Lower lobe of right lung (tissue), 2 donors: ENCODE measurements around the gene DTHD1. TPM values are rescaled to one million over a fixed set of nuclear protein-coding genes. Genes with fewer than 3 reads are reported as not detected.

Source experiments
- ATAC-seq, 2 donors: fragments of 200-7000 bp; cut with Tn5 transposase; one replicate each; pipeline ENCODE4 v1.9.1; 2020 to 2022; ENCODE audit warnings: mild to moderate bottlenecking in 2 of 2, moderate library complexity in 2 of 2
- DNase-seq: peaks from one replicate; pipeline ENCODE4 v3.0.0-alpha.2; 2020
- H3K27ac ChIP-seq: fragments of 200-600 bp; one replicate; pipeline ENCODE4 v1.8.0; 2022
- H3K27me3 ChIP-seq: fragments of 200-600 bp; one replicate; pipeline ENCODE4 v1.8.0; 2022; ENCODE audit warnings: low read depth
- H3K36me3 ChIP-seq: fragments of 200-600 bp; one replicate; pipeline ENCODE4 v1.8.0; 2022; ENCODE audit warnings: mild to moderate bottlenecking
- H3K4me1 ChIP-seq: fragments of 200-600 bp; one replicate; pipeline ENCODE4 v1.8.0; 2022
- H3K4me3 ChIP-seq: fragments of 200-600 bp; one replicate; pipeline ENCODE4 v1.8.0; 2022; ENCODE audit warnings: mild to moderate bottlenecking
- H3K9me3 ChIP-seq: fragments of 200-600 bp; one replicate; pipeline ENCODE4 v1.8.0; 2022
- intact Hi-C: fragments of 100-400 bp; cut with DNase I; formaldehyde crosslinking; loops from one replicate; pipeline ENCODE4 v1.11.0; 2022
- total RNA-seq: library from RNA; stranded (reverse); fragmentation: NEBNext Ultra II Directional; extraction: Animal tissue kit (Norgen Biotek cat#: 25700); gene quantifications from one replicate; pipeline ENCODE4 v1.2.1, GENCODE V29; 2021
- TF ChIP-seq, protein P1 (sequence below): fragments of 200-600 bp; IDR thresholded peaks from one replicate; pipeline ENCODE4 v1.8.0; 2022; ENCODE audit warnings: antibody characterized with exemption, mild to moderate bottlenecking
- donor health status: DM: no; HTN: yes; CAD: no; lungs with severe emphysema.

Gene DTHD1
- total RNA-seq, 1 donor from 2014 or later, result 8.0 TPM

DNA sequence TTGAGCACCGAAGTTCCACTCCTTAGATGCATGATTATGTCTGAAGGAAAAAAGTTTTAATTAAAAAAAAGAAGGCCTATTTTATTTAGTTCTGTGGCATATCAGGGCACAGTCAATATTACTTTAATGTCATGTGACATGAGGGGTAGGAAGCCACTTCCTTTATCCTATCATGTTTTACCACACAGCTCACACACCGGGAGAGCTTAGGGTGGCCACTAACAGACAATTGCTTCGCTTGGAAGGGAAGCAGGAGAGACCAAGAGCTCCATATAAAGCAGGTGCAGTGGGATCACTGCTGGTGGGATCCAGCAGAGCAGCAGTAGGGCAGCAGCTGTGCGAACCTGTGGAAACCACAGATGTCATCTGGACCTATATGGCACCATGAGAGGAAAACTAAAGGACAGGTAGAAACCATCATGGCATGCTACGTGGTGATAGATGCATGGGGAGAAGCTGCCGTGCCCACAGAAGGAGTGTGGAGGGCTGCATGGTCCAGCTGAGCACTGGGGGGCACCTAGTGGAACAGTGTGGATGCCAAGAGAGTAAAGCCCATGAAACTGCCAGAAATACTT is 52.0 kb downstream of the DTHD1 start:
- intact Hi-C loops, result no loop called here
- no peak overlapping the region for H3K27ac ChIP-seq
- DNase-seq (no peak), ATAC-seq (no peak)
- TF ChIP-seq, protein P1, sequence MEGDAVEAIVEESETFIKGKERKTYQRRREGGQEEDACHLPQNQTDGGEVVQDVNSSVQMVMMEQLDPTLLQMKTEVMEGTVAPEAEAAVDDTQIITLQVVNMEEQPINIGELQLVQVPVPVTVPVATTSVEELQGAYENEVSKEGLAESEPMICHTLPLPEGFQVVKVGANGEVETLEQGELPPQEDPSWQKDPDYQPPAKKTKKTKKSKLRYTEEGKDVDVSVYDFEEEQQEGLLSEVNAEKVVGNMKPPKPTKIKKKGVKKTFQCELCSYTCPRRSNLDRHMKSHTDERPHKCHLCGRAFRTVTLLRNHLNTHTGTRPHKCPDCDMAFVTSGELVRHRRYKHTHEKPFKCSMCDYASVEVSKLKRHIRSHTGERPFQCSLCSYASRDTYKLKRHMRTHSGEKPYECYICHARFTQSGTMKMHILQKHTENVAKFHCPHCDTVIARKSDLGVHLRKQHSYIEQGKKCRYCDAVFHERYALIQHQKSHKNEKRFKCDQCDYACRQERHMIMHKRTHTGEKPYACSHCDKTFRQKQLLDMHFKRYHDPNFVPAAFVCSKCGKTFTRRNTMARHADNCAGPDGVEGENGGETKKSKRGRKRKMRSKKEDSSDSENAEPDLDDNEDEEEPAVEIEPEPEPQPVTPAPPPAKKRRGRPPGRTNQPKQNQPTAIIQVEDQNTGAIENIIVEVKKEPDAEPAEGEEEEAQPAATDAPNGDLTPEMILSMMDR, result no peak
- H3K27me3 ChIP-seq, result no peaks in the 10 kb centered on the region
- H3K9me3 ChIP-seq, result no peaks in the 10 kb centered on the region
- no peaks in the 10 kb centered on the region for H3K36me3 ChIP-seq
- no peaks in the 10 kb centered on the region for H3K4me1 ChIP-seq
- no peak overlapping the region for H3K4me3 ChIP-seq

DNA sequence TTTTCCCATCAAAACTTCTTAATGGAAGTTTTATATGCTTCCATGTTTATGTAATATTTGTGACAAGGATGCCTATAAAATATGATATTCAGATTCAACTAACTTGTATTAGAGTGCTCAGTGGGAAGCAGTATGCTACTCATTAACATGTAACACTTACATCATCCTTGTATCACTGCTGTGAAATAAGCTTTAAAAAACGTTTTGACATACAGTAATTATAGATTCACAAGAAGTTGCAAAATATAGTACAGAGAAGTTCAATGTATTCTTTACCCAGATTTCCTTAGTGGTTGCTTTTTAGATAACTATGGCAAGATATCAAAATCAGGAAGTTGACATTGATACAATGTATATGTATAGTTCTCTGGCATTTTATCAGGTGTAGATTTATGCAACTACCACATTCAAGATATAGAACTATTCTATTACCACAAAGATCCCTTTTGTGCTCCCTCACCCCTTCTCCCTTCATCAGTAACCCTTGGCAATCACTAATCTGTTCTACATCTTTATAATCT is 56.3 kb downstream of the DTHD1 start:
- H3K27ac ChIP-seq, result no peak overlapping the region
- intact Hi-C loops, result no loop called here
- no peaks in the 10 kb centered on the region for H3K36me3 ChIP-seq
- DNase-seq (no peak), ATAC-seq (no peak)
- H3K4me3 ChIP-seq, result no peak overlapping the region
- no peaks in the 10 kb centered on the region for H3K9me3 ChIP-seq
- no peaks in the 10 kb centered on the region for H3K27me3 ChIP-seq
- TF ChIP-seq, protein P1, result no peak
- no peaks in the 10 kb centered on the region for H3K4me1 ChIP-seq

DNA sequence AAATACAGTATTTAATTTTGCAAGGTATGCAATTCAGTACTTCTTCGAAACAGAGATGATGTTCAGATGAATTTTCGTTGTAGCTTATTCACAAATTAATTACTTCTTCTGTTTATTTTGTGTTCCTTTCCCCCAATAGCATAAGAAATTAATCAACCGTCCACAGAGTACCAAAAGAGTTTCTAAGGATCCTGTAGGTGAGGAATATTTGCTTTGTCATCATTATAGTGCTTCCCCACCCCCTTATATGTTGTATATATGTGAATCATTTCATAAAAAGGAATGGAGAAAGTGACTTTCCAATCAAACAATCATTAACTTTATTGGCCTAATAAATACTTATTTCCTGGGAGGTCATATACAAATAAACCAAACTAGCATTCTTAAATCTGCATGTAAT is 57.6 kb downstream of the DTHD1 start:
- no peak overlapping the region for H3K4me3 ChIP-seq
- H3K36me3 ChIP-seq, result no peaks in the 10 kb centered on the region
- H3K27ac ChIP-seq, result no peak overlapping the region
- H3K9me3 ChIP-seq, result no peaks in the 10 kb centered on the region
- intact Hi-C loops, result no loop called here
- no peaks in the 10 kb centered on the region for H3K27me3 ChIP-seq
- no peaks in the 10 kb centered on the region for H3K4me1 ChIP-seq
- TF ChIP-seq, protein P1, result no peak
- no peak for ATAC-seq
- DNase-seq, result no peak

DNA sequence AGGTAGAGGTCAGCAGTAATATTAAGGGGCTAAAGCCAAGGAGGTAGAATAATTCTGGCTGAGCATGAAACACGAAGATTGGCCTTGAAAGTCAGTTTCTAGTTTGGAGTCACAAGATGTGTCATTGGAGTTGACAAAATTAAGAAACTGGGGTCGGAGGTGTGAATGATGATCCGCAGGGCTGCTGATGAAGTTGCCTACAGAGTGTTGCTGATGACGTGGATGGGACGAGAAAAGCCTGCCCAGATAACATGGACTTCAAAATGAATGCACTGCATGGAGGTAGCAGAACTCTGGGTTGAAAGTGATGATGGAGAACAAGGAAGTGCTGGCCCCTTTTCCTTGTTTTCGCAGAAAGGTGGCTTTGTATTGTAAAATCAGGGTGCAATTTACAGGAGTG is 60.5 kb downstream of the DTHD1 start:
- no peak for ATAC-seq
- H3K27ac ChIP-seq, result no peak overlapping the region
- intact Hi-C loops, result no loop called here

DNA sequence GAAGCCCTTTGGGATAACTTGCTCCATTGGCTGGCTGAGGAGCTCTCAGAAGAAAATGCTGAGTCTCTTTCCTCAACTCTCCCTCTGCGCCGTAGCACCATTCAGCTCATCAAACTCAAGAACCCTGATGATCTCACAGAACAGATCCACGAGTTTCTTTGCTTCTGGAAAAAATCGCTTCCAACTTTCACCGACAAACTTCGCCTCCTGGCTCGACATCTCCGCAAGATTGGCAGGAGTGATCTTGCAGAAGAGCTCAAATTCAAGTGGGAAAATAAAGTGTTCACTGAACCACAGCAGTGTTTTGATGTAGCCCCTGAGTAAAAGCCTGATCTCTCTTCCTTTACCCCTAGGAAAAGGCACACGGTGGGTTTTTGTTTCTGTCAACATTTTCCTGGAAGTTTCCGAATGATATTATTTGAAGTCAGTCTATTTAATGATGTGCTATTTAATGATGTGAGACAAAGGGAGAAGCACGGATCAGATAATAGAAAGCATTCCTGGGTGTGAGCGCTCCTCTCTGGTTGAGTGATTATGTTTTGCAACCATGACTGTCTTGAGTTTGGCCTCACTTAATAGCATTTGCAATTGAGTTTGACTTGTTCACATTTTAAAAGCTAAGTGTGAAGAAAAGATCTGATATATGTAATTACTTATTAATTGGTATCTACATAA is 62.2 kb downstream of the DTHD1 start:
- Histone ChIP-seq H3K27me3 (no peaks in the 10 kb centered on the region), H3K27ac (no peak overlapping the region), H3K4me3 (no peak overlapping the region), H3K9me3 (no peaks in the 10 kb centered on the region), H3K4me1 (no peaks in the 10 kb centered on the region), H3K36me3 (no peaks in the 10 kb centered on the region)
- TF ChIP-seq, protein P1, result no peak
- intact Hi-C loops, result no loop called here
- DNase-seq (no peak), ATAC-seq (no peak)

More for the DNA sequence above, 60.5 kb downstream of the DTHD1 start:
- no peak for DNase-seq
- Histone ChIP-seq H3K4me3 (no peak overlapping the region), H3K27me3 (no peaks in the 10 kb centered on the region), H3K9me3 (no peaks in the 10 kb centered on the region), H3K36me3 (no peaks in the 10 kb centered on the region), H3K4me1 (no peaks in the 10 kb centered on the region)
- TF ChIP-seq, protein P1, result no peak
